H1 (cell line): ENCODE results near the gene SLC66A2. TPM values are rescaled to one million over a fixed set of nuclear protein-coding genes. Genes with fewer than 3 reads are reported as not detected.
A peak's percentile ranks its signal among the peaks of the same experiment; 100 is the strongest.

Experiments used
- BCL11A ChIP-seq, 2 experiments: IDR thresholded peaks; one replicate each; pipeline ENCODE4 v1.6.1; 2011; ENCODE audit warnings: low read depth in 2 of 2, low read length in 2 of 2, mild to moderate bottlenecking in 2 of 2
- BRCA1 ChIP-seq: IDR thresholded peaks from 2 replicates; pipeline ENCODE4 v1.6.1; 2012; ENCODE audit warnings: low read depth, low read length, improper control_type of control experiment
- CEBPB ChIP-seq: IDR thresholded peaks from 2 replicates; pipeline ENCODE4 v1.6.1; 2012; ENCODE audit warnings: low read depth, low read length
- CHD2 ChIP-seq: IDR thresholded peaks from 2 replicates; pipeline ENCODE4 v1.6.1; 2012; ENCODE audit warnings: low read length, improper control_type of control experiment
- CREB1 ChIP-seq: IDR thresholded peaks from 2 replicates; pipeline ENCODE4 v1.6.1; 2012; ENCODE audit warnings: inconsistent platforms
- CTBP2 ChIP-seq: IDR thresholded peaks from 2 replicates; pipeline ENCODE4 v1.7.0; 2011; ENCODE audit warnings: borderline replicate concordance, mild to moderate bottlenecking, moderate library complexity, mixed read lengths, low read length; ENCODE audit not compliant: insufficient read depth, insufficient read length
- EGR1 ChIP-seq: IDR thresholded peaks from 2 replicates; pipeline ENCODE4 v1.6.1; 2011; ENCODE audit warnings: low read depth, low read length, borderline replicate concordance
- EZH2 ChIP-seq: fragments of 200-600 bp; sonication (generic); IDR thresholded peaks from 2 replicates; pipeline ENCODE4 v1.7.1; 2012; ENCODE audit warnings: low read depth, mild to moderate bottlenecking, moderate library complexity, low read length, inconsistent platforms; ENCODE audit not compliant: severe bottlenecking
- GABPA ChIP-seq: IDR thresholded peaks from 2 replicates; pipeline ENCODE4 v1.6.1; 2011; ENCODE audit warnings: mild to moderate bottlenecking, low read length, moderate library complexity, borderline replicate concordance; ENCODE audit not compliant: insufficient read depth
- KDM4A ChIP-seq: IDR thresholded peaks from one replicate; pipeline ENCODE4 v1.7.1; 2012; ENCODE audit warnings: low read depth, mild to moderate bottlenecking, moderate library complexity, low read length, inconsistent platforms; ENCODE audit not compliant: severe bottlenecking
- MAFK ChIP-seq: IDR thresholded peaks from 2 replicates; pipeline ENCODE4 v1.6.1; 2012; ENCODE audit warnings: low read depth, mild to moderate bottlenecking, improper control_type of control experiment, low read length
- NRF1 ChIP-seq: IDR thresholded peaks from 2 replicates; pipeline ENCODE4 v1.6.1; 2011; ENCODE audit warnings: mild to moderate bottlenecking, low read depth, low read length, improper control_type of control experiment
- POLR2AphosphoS5 ChIP-seq: IDR thresholded peaks from 2 replicates; pipeline ENCODE4 v1.6.1; 2011; ENCODE audit warnings: low read depth, low read length
- RBBP5 ChIP-seq: IDR thresholded peaks from 2 replicates; pipeline ENCODE4 v1.7.1; 2012; ENCODE audit warnings: low read depth, mild to moderate bottlenecking, inconsistent platforms, low read length, moderate library complexity, borderline replicate concordance
- SIX5 ChIP-seq: IDR thresholded peaks from 2 replicates; pipeline ENCODE4 v1.6.1; 2011; ENCODE audit warnings: mild to moderate bottlenecking, low read depth, low read length
- SP1 ChIP-seq: IDR thresholded peaks from 2 replicates; pipeline ENCODE4 v1.6.1; 2011; ENCODE audit warnings: low read depth, low read length
- SRF ChIP-seq: IDR thresholded peaks from 2 replicates; pipeline ENCODE4 v1.6.1; 2011; ENCODE audit warnings: mild to moderate bottlenecking, low read depth, low read length, moderate library complexity
- polyA plus RNA-seq, 7 experiments: library from polyadenylated mRNA; depleted of rRNA in 3 of 7; stranded (reverse) in 5 of 7; unstranded in 2 of 7; fragments of >200 nt in 5 of 7; fragments of 200-250 nt in 2 of 7; gene quantifications; 1 replicate in 5 of 7; 2 replicates in 1 of 7; 4 replicates in 1 of 7; pipeline versions ENCODE4 v1.2.1 to v1.2.3, GENCODE V29; 2011 to 2013; ENCODE audit warnings: missing spikeins in 2 of 7, mixed read lengths in 2 of 7
- total RNA-seq: library from RNA; stranded (reverse); fragmentation: NEBNext Ultra II Directional; extraction: Animal tissue kit (Norgen Biotek cat#: 25700); gene quantifications from 2 replicates; pipeline ENCODE4 v1.2.1, GENCODE V29; 2021
- TF ChIP-seq, protein P1 (sequence below): IDR thresholded peaks from 2 replicates; pipeline ENCODE4 v1.6.1; 2012; ENCODE audit warnings: inconsistent platforms

SLC66A2 gene
- total and polyA plus RNA-seq, 2 of the 8 experiments (the other 6 are each of a cell fraction or from before 2014, with no cell fraction given), result 15.0 to 18.9 TPM

GRCh38 chr18:79951545-79952455 is at the start of gene SLC66A2 (continued):
- no peak for TF ChIP-seq GABPA
- peak; percentile 68 for TF ChIP-seq EZH2
- no peak for TF ChIP-seq MAFK
- TF ChIP-seq EGR1, result peak; percentile 78
- TF ChIP-seq, protein P1, sequence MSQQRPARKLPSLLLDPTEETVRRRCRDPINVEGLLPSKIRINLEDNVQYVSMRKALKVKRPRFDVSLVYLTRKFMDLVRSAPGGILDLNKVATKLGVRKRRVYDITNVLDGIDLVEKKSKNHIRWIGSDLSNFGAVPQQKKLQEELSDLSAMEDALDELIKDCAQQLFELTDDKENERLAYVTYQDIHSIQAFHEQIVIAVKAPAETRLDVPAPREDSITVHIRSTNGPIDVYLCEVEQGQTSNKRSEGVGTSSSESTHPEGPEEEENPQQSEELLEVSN, result no peak
- peak; percentile 80 for TF ChIP-seq KDM4A
- no peak for TF ChIP-seq CHD2
- no peak for TF ChIP-seq CEBPB
- no peak for TF ChIP-seq BRCA1
- TF ChIP-seq RBBP5, result 0 out of 2 replicates have a peak, but pooled peaks have one; percentile 29
- no peak for TF ChIP-seq NRF1
- peak; percentile 84 for TF ChIP-seq CREB1
- TF ChIP-seq SIX5, result no peak
- no peak for TF ChIP-seq SRF
- TF ChIP-seq CTBP2, result no peak
- no peak for TF ChIP-seq SP1
- no peak for TF ChIP-seq BCL11A (IDR thresholded peaks at IDR 0.05; ENCODE audit: low read depth in 2 of 2, low read length in 2 of 2)
- no peak for TF ChIP-seq POLR2AphosphoS5
